Omental fat pad (tissue), 4 donors: ENCODE data around the gene SLC1A2. TPM values are rescaled to one million over a fixed set of nuclear protein-coding genes. Genes with fewer than 3 reads are reported as not detected.
A peak's percentile ranks its signal among the peaks of the same experiment; 100 is the strongest.

Source experiments
- ATAC-seq: fragments of 150-250 bp; one replicate; pipeline ENCODE4 v1.9.1; 2016; ENCODE audit warnings: mild to moderate bottlenecking, moderate library complexity; ENCODE audit not compliant: low FRiP score
- DNase-seq: peaks from one replicate; pipeline ENCODE4 v3.0.0-alpha.2; 2019; ENCODE audit warnings: low spot score
- total RNA-seq, 4 donors: library from RNA; depleted of rRNA; stranded (reverse); fragments of >200 nt; gene quantifications; one replicate each; pipeline ENCODE4 v1.1.0, GENCODE V29; 2016
- TF ChIP-seq, protein P1 (sequence below), 3 donors: fragments of 450-650 bp; IDR thresholded peaks; one replicate each; pipeline ENCODE4 v1.5.1; 2016 to 2017; ENCODE audit warnings: antibody characterized with exemption in 3 of 3, mild to moderate bottlenecking in 3 of 3, moderate library complexity in 2 of 3

SLC1A2 gene
- total RNA-seq, 4 donors from 2014 or later = 0.96 to 5.0 (median 2.8) TPM

DNA sequence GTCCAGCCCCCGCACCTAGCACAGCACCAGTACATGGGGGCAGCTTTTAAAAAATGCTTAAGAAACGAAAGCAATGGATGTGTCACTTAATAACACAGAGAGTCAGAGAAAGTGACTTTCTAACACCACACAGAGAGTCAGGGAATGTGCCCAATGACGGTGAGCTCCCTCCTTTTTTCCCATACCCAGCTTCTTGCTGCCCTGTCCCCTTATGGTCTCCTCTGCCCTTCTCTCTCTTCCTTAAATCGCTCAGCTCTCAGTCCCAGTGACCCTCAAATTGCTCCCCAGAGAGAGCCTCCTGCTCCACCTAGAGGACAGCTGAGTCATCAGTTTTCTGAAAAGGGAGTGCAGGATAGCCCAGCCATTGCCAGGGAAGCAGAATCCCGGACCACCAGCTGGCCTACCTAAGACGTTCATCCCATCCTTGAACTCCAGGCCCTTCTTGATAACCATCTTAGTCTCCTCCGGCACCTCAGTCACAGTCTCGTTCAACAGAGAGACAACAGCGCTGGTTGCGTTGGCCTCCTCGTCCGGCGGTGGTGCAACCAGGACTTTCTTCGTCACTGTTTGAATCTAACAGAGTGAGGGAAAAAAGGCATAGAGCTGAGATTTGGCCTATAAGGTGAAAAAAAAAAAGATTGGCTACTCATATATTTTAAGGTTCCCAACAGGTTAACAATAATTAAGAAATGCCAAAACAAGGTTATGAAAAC is 113.5 kb downstream of the SLC1A2 start:
- DNase-seq (no peak), ATAC-seq (no peak)
- TF ChIP-seq, protein P1, sequence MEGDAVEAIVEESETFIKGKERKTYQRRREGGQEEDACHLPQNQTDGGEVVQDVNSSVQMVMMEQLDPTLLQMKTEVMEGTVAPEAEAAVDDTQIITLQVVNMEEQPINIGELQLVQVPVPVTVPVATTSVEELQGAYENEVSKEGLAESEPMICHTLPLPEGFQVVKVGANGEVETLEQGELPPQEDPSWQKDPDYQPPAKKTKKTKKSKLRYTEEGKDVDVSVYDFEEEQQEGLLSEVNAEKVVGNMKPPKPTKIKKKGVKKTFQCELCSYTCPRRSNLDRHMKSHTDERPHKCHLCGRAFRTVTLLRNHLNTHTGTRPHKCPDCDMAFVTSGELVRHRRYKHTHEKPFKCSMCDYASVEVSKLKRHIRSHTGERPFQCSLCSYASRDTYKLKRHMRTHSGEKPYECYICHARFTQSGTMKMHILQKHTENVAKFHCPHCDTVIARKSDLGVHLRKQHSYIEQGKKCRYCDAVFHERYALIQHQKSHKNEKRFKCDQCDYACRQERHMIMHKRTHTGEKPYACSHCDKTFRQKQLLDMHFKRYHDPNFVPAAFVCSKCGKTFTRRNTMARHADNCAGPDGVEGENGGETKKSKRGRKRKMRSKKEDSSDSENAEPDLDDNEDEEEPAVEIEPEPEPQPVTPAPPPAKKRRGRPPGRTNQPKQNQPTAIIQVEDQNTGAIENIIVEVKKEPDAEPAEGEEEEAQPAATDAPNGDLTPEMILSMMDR (IDR thresholded peaks at IDR 0.05) = no peak

DNA sequence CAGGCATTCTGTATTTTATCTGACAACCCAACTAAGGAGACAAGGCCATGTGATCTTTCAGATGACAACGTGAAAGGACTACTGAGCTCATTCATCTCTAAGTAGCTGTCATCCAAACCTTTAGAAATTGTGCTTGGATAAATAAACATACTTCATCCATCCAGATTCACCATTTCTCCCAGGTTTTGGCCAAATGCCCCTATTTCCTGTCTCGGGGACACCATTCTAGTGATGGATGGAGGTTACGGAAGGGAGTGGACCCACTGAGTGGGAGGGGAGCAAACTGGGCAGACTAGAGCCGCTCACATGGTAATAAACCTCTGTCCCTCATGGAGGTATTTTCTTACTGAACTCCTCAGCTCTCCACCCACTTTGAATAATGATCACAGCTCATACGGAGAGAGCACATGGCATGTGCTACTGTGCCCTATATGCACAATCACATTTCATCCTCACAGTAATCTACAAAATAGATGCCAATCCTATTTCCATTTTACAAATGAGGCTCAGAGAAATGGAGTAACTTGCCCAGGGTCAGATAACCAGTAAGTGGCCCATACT is 114.4 kb downstream of the SLC1A2 start:
- TF ChIP-seq, protein P1 (IDR thresholded peaks at IDR 0.05) = no peak
- no peak for DNase-seq

DNA sequence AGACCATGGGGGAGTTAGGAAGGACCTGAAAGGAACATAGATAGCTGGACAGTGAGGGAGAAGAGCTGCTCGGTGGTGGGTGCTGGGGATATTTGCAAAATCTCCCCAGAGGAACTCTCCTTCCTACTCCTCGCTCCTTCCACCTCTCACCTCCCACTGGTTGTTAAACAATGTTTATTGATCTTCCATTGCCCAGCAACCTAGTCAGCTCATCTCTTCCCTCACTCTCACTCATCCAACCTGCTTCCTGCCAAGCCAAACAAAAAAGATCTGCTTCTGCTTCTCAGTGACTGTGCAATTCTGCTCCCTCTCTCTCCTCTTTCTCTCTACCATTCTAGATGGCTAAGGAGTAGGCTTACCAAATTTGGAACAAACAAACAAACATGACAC is 115.0 kb downstream of the SLC1A2 start:
- TF ChIP-seq, protein P1 (IDR thresholded peaks at IDR 0.05) = no peak

More for the DNA sequence above, 114.4 kb downstream of the SLC1A2 start:
- no peak for ATAC-seq

DNA sequence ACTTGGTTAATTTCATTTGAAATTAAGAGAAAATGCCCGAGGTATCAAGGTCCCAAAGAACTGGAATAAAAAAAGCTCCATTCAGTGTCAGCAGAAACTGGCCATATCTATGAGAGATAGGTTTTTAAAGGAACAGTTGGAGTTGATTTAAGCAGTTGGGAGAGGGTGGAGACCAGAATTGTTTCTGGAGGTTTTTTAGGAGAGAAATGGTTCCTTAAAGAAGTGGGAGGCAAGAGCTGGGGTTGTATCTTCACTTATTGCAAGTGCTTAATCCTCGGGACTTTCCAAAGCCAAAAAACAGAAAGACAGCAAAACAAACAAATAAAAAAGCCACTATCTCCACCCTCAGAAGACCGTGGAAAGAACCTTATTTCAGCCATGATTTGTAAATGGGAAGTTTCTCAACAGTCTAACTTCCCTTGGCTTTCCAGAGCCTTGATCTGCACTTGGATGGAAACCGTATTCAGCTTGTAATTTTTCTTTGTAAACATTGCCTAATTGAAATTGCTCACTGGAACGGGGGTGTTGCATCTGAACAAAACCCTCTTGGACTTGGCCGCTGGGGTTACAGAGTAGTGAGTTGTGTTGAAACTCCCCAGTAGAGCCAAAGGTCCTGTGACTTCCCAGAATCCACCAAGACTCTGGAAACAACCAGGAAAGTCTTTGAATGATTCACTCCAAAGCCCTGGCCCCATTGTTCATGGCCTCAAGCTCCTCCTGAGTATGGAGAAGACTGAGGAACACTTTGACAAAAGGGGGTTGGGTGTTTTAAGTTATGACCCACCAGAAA is 115.6 kb downstream of the SLC1A2 start:
- TF ChIP-seq, protein P1 (IDR thresholded peaks at IDR 0.05) = no peak
- DNase-seq = peak; percentile 44
- peak; percentile 86 for ATAC-seq

More for the DNA sequence above, 115.0 kb downstream of the SLC1A2 start:
- DNase-seq (no peak), ATAC-seq (peak; percentile 33)

DNA sequence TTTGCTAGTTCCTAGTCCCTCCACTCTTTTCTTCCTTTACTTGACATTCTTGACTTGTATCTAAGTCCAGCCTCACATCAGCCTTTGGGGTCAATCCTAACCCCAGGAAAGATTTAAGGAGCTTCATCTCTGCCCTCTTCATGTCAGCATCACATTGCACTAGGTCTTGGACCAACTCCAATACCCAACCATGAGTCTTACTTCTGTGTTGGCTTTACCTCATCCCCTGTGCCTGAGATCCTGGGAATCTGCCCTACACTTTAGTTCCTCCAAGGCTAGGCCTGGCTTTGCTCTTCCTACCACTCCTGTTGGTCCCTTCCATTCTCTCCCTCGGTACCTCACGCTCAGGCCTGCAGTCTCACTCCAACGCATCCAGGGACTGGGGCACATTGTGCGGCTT is 117.0 kb downstream of the SLC1A2 start:
- DNase-seq (no peak), ATAC-seq (no peak)
- TF ChIP-seq, protein P1 (IDR thresholded peaks at IDR 0.05) = no peak

DNA sequence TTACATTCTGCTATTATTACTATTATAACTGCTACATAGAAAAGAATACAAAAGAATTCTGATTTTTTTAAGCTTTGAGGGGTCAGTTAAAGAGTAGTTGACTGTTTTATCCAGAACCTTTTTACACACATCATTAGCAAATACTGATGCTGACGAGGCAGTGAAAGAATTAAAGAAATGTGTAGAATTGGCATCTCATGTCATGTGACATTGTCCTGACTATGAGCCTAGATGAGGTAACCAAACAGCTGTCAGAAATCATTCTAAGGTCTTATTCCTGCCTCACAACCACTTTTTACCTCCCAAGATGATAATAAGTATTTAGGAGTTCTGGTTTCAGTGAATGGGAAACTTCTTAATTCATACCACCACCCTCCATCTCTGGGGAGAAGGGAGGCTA is 121.0 kb downstream of the SLC1A2 start:
- DNase-seq (no peak), ATAC-seq (no peak)
- TF ChIP-seq, protein P1 (IDR thresholded peaks at IDR 0.05) = no peak
